ENCODE data around the gene LAMB2. TPM values are rescaled to one million over a fixed set of nuclear protein-coding genes. Genes with fewer than 3 reads are reported as not detected.

The LAMB2 gene
- total RNA-seq, 1 experiment from 2014 or later = 121 TPM

- Histone ChIP-seq H2BK5ac (ENCODE audit: insufficient read length, low read length) (no peak overlapping the region), H4K20me1 (ENCODE audit: control insufficient read depth, insufficient read depth, insufficient read length) (no peaks in the 10 kb centered on the region), H2AFZ (ENCODE audit: low read length) (no peak overlapping the region), H3K4me1 (ENCODE audit: insufficient read depth, low read length) (no peaks in the 10 kb centered on the region), H3K9me3 (ENCODE audit: control insufficient read depth, low read depth, low read length) (no peaks in the 10 kb centered on the region), H3K4me2 (ENCODE audit: insufficient read depth, insufficient read length, low read length) (no peak overlapping the region), H2AK5ac (ENCODE audit: insufficient read length, low read length) (no peak overlapping the region), H3K9ac (ENCODE audit: extremely low read depth, insufficient read length, low read length) (no peak overlapping the region), H3K23me2 (ENCODE audit: insufficient read length, low read depth, low read length, poor library complexity, severe bottlenecking) (no peaks in the 10 kb centered on the region), H3K23ac (ENCODE audit: insufficient read length, low read depth, low read length) (no peak overlapping the region), H3K14ac (ENCODE audit: insufficient read depth, low read length) (no peak overlapping the region), H3K56ac (ENCODE audit: insufficient read length, low read depth, low read length) (no peak overlapping the region), H4K5ac (ENCODE audit: insufficient read length, low read depth, low read length) (no peak overlapping the region), H2BK20ac (ENCODE audit: low read depth, low read length, poor library complexity, severe bottlenecking) (no peak overlapping the region), H3K18ac (ENCODE audit: insufficient read length, low read depth, low read length) (no peak overlapping the region), H4K8ac (replicated peaks; ENCODE audit: insufficient read length, low read depth, low read length) (no peak overlapping the region), H2BK15ac (ENCODE audit: low read depth, low read length) (no peak overlapping the region), H3T11ph (ENCODE audit: low read length) (no peak overlapping the region), H3K79me1 (ENCODE audit: insufficient read depth, low read depth, low read length, poor library complexity, severe bottlenecking) (no peaks in the 10 kb centered on the region), H3K4ac (ENCODE audit: low read depth, low read length) (no peak overlapping the region), H3K27me3 (ENCODE audit: insufficient read depth, low read length) (no peaks in the 10 kb centered on the region), H3K27ac (ENCODE audit: insufficient read length, low read depth, low read length) (no peak overlapping the region), H2BK120ac (ENCODE audit: low read depth, low read length, poor library complexity, severe bottlenecking) (no peak overlapping the region), H2BK12ac (ENCODE audit: insufficient read length, low read depth, low read length) (no peak overlapping the region), H3K79me2 (ENCODE audit: insufficient read depth, low read length) (no peaks in the 10 kb centered on the region), H4K91ac (ENCODE audit: insufficient read length, low read depth, low read length) (no peak overlapping the region)
- H3K9me3 Mint-ChIP-seq = no peaks in the 10 kb centered on the region
- H3K36me3 Mint-ChIP-seq (ENCODE audit: insufficient read depth in 1 of 3, low read depth in 3 of 3) = peaks cover 37 to 76% (median 71%) of the 10 kb centered on the region in 3 experiments
- H3K27ac Mint-ChIP-seq = no peak overlapping the region
- no peak for DNase-seq
- H3K4me3 Mint-ChIP-seq = no peak overlapping the region
- WGBS (ENCODE audit: extremely low coverage, insufficient read length, low lambda C conversion rate) = no CpG with 5 or more reads among the region's 6 CpGs
- TF ChIP-seq CTCF (conservative IDR thresholded peaks at IDR 0.05) = no peak
- H3K4me1 Mint-ChIP-seq = no peaks in the 10 kb centered on the region
- no peaks in the 10 kb centered on the region for H3K27me3 Mint-ChIP-seq (ENCODE audit: low read depth)
Measured at GRCh38 chr3:49111347-49111746, 21.5 kb downstream of the LAMB2 start.
